ENCODE data around the gene CEBPE.
"Not testable (repeated sequence)": the region's sequence is repeated elsewhere in the genome, so short reads cannot be mapped to it uniquely, and the experiment has no call there.

CEBPE gene

DNA sequence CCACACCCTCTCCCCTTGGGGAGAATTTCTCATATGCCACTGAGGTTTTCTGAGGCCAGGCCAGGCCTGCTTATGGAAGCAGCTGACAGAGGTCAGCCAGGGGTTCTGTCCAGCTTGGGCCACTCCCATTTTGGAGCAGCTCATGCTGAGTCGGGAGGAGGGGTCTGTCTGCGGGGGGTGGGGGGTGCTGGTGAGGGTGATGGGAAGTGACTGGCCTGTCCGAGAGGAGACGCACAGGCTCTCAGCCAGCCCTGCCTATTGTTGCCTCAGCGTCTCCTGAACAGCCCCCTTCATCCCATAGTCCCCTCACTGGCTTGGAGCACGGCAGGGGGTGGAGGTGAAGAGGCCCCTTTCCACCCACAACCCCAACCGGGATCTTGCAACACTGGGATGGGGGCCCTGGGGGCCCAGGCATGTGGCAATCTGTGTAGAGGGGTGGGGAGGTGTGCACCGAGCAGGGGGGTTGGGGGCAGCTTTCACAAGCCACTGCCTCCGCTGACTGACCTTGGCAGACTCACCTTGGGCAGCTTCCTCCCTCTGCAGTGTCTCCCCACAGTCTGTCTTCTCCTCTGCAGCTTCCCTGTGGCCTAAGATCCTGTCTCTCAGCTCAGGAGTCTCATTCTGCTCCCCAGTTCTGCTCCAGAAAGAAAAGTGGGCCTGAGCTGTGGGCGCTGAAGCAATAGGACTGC lies 5.5 kb downstream of the CEBPE start:
- H3K4me3 ChIP-seq (replicated peaks in 1 of 2; ENCODE audit: low read depth in 2 of 2, low read length in 2 of 2): no peak overlapping the region
- DNase-seq (ENCODE audit: low read depth in 2 of 2): peak; percentile 35 to 87
- TF ChIP-seq, protein P1, sequence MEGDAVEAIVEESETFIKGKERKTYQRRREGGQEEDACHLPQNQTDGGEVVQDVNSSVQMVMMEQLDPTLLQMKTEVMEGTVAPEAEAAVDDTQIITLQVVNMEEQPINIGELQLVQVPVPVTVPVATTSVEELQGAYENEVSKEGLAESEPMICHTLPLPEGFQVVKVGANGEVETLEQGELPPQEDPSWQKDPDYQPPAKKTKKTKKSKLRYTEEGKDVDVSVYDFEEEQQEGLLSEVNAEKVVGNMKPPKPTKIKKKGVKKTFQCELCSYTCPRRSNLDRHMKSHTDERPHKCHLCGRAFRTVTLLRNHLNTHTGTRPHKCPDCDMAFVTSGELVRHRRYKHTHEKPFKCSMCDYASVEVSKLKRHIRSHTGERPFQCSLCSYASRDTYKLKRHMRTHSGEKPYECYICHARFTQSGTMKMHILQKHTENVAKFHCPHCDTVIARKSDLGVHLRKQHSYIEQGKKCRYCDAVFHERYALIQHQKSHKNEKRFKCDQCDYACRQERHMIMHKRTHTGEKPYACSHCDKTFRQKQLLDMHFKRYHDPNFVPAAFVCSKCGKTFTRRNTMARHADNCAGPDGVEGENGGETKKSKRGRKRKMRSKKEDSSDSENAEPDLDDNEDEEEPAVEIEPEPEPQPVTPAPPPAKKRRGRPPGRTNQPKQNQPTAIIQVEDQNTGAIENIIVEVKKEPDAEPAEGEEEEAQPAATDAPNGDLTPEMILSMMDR (IDR thresholded peaks at IDR 0.05; ENCODE audit: low read depth, low read length): no peak

GRCh38 chr14:23112359-23113178 lies 6.5 kb downstream of the CEBPE start:
- DNase-seq (ENCODE audit: low read depth in 2 of 2): peak in 1 of 2 donors; percentile 30

GRCh38 chr14:23110579-23111365 lies 8.3 kb downstream of the CEBPE start:
- DNase-seq (ENCODE audit: low read depth in 2 of 2): no peak
- no peak overlapping the region for H3K4me3 ChIP-seq (replicated peaks in 1 of 2; ENCODE audit: low read depth in 2 of 2, low read length in 2 of 2)
- TF ChIP-seq, protein P1 (IDR thresholded peaks at IDR 0.05; ENCODE audit: low read depth, low read length): no peak

More at GRCh38 chr14:23112359-23113178, 6.5 kb downstream of the CEBPE start:
- no peak overlapping the region for H3K4me3 ChIP-seq (replicated peaks in 1 of 2; ENCODE audit: low read depth in 2 of 2, low read length in 2 of 2)
- TF ChIP-seq, protein P1 (IDR thresholded peaks at IDR 0.05; ENCODE audit: low read depth, low read length): no peak

- no peak overlapping the region for H3K4me3 ChIP-seq (replicated peaks in 1 of 2; ENCODE audit: low read depth in 2 of 2, low read length in 2 of 2)
- no peak for DNase-seq (ENCODE audit: low read depth in 2 of 2)
- TF ChIP-seq, protein P1 (IDR thresholded peaks at IDR 0.05; ENCODE audit: low read depth, low read length): no peak
Measured at GRCh38 chr14:23109769-23110168, 9.3 kb downstream of the CEBPE start.

GRCh38 chr14:23108169-23108568 lies 10.9 kb downstream of the CEBPE start:
- DNase-seq (ENCODE audit: low read depth in 2 of 2); H3K4me3 ChIP-seq (replicated peaks in 1 of 2; ENCODE audit: low read depth in 2 of 2, low read length in 2 of 2): not testable (repeated sequence)

- not testable (repeated sequence) for DNase-seq (ENCODE audit: low read depth in 2 of 2); H3K4me3 ChIP-seq (replicated peaks in 1 of 2; ENCODE audit: low read depth in 2 of 2, low read length in 2 of 2)
Measured at GRCh38 chr14:23107620-23108019, 11.4 kb downstream of the CEBPE start.

GRCh38 chr14:23106747-23107045 lies 12.4 kb downstream of the CEBPE start:
- no peak overlapping the region for H3K4me3 ChIP-seq (replicated peaks in 1 of 2; ENCODE audit: low read depth in 2 of 2, low read length in 2 of 2)
- TF ChIP-seq, protein P1 (IDR thresholded peaks at IDR 0.05; ENCODE audit: low read depth, low read length): no peak
- DNase-seq (ENCODE audit: low read depth in 2 of 2): no peak

Data from cardiac fibroblast (primary cell).